GM21360 (cell line): ENCODE measurements around the gene BRAP.
A peak's percentile ranks its signal among the peaks of the same experiment; 100 is the strongest.
"Not testable (repeated sequence)": the region's sequence is repeated elsewhere in the genome, so short reads cannot be mapped to it uniquely, and the experiment has no call there.

ENCODE experiments used
- ATAC-seq: cut with Tn5 transposase; IDR thresholded peaks from one replicate; pipeline ENCODE4 v1.9.1; 2021; ENCODE audit warnings: mild to moderate bottlenecking, moderate library complexity; ENCODE audit not compliant: unreplicated experiment

The BRAP gene, protein sequence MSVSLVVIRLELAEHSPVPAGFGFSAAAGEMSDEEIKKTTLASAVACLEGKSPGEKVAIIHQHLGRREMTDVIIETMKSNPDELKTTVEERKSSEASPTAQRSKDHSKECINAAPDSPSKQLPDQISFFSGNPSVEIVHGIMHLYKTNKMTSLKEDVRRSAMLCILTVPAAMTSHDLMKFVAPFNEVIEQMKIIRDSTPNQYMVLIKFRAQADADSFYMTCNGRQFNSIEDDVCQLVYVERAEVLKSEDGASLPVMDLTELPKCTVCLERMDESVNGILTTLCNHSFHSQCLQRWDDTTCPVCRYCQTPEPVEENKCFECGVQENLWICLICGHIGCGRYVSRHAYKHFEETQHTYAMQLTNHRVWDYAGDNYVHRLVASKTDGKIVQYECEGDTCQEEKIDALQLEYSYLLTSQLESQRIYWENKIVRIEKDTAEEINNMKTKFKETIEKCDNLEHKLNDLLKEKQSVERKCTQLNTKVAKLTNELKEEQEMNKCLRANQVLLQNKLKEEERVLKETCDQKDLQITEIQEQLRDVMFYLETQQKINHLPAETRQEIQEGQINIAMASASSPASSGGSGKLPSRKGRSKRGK

DNA sequence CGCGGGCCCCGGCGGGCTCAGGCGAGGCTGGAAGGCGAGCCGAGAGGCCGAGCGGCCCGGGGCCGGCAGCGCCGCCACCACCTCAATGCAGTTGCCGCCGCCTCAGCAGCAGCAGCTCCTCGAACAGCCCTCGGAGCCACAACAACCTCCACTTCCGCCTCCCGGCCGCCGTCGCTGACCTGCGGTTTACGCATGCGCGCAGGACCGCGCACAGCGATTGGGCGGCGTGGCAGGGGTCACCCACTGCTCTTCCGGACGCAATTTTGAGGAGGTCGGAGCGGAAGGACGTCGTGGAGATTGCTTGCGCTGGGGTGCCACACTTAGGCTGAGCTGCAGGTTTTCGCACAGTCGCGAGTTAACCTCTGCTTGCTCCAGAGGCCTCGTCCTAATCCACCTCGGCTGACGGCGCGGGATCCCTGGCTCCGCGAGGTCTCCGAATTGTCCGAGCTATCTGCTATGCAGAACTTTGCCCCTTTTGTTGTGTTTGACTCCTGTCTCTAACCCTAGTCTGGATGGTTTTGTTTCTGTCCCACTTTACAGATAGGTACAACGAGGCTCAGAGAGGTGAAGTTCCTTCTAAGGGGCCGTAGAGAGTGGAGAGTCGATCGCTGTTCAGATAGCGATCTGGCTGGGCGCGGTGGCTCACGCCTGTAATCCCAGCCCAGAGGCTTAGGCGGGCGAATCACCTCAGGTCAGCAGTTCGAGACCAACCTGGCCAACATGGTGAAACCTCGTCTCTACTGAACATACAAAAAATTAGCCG, at the start of gene BRAP, which contains the start of gene ACAD10:
TSS of gene BRAP (minus strand) at position 146 of the 763 bp plus-strand sequence. CDS start 164 bp downstream, outside the sequence.
TSS of gene ACAD10 (plus strand) at position 243 of the 763 bp plus-strand sequence. CDS start 6,657 bp downstream, outside the sequence.
- peak; percentile 86 for ATAC-seq

DNA sequence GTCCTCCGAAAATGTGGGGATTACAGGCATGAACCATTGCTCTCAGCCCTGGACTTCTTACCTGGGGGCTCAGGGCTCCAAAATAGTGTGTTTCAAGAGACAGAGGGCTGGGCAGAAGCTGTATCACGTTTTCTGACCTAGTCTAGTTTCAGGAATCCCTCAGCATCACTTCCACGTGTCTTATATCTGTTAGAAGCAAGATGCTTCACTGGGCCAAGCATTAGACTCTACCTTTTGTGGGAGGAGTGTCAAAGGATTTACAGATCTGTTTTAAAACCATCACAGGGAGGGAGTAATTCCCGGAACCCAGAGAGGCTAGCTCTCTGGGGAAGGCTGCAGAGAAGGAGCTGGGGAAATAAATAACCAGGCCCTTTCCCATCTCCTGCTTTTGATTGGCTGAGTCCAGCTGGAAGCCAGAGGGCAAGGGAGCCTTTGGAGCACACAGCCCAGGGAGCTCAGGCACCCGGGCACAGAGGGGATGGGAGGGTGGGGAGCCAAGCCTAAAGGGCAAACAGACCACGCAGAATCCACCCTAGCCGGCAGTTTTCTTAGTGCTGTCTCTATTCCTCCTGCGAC, 47.7 kb upstream of the BRAP start:
- no peak for ATAC-seq

DNA sequence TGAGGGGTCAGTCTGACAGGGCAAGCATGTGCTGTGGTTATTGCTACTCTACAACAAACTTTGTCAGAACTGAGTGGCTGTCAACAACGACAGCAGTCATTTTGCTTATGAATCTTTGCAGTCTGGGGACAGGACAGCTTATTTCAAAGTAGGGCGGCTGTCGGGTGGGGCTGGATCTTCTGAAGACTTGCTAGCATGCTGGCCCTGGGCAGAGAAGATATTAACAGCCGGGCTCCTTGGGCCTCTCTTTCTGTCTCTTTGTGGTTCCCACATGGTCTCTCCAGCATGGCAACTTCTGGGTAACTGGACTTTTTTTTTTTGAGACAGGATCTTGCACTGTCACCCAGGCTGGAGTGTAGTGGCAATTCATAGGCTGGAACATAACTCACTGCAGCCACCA, 47.0 kb upstream of the BRAP start:
- no peak for ATAC-seq

DNA sequence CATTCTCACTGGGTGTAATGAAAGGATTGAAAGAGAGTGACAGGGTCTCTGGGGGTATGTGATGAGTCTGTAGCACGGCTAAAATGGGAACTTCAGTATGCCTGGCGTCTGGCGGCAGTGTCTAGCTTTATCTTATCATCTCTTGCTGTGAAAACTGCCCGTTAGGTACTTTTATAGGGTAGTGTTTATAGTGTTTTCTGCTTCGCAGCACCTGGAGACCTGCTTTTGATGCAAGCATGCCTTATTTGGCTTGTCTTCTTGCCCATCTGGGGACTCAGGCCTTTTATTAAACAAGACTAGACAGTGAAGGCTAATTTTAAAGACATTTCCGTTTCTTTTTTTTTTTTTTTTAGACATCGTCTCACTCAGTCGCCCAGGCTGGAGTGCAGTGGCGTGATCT, 44.7 kb upstream of the BRAP start:
- ATAC-seq, result no peak

DNA sequence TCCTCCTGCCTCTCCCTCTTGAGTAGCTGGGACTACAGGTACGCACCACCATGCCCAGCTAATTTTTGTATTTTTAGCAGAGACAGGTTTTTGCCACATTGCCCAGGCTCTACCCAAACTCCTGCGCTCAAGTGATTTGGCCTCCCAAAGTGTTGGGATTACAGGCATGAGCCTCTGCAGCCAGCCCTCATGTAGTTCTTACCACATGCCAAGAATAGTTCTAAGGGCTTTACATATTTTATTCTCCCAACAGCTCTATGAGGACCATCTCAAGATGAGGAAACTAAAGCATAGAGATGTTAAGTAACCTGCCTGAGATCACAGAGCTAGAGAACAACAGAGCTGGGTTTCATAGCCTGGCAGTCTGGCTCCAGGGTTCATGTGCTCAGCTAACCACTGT, 43.0 kb upstream of the BRAP start:
- ATAC-seq, result no peak

DNA sequence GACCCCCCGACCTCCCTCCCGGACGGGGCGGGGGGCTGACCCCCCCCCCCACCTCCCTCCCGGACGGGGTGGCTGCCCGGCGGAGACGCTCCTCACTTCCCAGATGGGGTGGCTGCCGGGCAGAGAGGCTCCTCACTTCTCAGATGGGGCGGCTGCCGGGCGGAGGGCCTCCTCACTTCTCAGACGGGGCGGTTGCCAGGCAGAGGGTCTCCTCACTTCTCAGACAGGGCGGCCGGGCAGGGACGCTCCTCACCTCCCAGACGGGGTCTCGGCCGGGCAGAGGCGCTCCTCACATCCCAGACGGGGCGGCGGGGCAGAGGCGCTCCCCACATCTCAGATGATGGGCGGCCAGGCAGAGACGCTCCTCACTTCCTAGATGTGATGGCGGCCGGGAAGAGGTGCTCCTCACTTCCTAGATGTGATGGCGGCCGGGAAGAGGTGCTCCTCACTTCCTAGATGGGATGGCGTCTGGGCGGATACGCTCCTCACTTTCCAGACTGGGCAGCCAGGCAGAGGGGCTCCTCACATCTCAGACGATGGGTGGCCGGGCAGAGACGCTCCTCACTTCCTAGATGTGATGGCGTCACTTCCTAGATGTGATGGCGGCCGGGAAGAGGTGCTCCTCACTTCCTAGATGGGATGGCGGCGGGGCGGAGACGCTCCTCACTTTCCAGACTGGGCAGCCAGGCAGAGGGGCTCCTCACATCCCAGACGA, 38.0 kb upstream of the BRAP start:
- ATAC-seq, result not testable (repeated sequence)

DNA sequence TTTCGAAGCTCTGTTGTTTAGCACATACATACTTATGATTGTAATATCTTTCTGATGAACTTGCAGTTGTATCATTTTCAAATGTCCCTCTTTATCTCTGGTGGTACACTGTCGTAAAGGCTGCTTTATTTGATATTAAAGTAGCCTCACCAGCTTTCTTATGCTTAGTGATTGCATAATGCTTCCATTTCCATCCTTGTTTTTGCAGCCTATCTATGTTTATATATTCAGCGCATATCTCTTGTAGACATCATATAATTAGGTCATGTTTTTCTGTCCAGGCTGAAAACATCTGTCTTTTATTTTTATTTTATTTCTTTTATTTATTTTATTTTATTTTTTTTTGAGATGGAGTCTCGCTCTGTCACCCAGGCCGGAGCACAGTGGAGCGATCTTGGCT, 34.7 kb upstream of the BRAP start:
- ATAC-seq, result no peak

DNA sequence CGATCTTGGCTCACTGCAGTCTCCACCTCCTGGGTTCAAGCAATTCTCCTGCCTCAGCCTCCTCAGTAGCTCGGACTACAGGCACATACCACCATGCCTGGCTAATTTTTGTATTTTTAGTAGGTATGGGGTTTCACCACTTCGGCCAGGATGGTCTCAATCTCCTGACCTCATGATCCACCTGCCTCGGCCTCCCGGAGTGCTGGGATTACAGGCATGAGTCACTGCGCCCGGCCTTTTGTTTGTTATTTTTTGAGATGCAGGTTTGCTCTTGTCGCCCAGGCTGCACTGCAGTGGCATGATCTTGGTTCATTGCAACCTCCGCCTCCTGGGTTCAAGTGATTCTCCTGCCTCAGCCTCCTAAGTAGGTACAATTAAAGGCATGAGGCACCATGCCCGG, 33.6 kb upstream of the BRAP start:
- ATAC-seq, result not testable (repeated sequence)

DNA sequence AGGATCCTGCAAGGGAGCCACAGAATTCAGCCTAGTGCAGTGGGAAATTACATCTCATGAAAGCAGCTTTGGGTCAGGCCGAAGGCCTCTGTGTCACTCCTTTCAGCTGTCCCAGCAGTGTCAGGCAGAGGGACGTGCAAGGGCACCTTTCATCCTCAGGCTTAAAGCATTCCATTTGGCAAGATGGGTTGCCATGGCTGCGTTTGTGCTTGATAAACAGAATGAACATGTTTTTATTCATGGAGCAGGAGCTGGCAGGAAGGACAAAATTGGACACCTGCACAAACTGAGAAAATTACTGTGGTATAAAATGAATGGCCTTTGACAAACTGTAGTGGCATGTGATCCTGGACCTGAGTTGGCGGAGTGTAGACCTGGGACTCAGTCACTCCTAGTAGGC, 29.5 kb upstream of the BRAP start:
- ATAC-seq, result no peak

DNA sequence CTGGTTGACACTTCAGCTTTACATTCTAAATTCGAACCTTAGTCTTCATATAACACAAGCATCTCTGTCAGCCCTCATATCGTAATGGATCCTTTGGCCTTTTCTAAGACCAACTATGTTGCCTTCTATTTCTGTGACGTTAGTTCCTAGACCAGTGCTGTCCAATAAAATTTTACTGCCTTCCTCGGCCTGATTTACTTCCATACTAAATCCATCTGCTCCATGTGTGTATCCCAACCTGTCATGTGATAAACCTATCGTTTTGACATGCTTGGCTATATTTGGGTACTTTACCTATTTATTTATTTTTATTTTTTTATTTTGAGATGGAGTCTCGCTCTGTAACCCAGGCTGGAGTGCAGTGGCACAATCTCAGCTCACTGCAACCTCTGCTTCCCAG, 20.4 kb upstream of the BRAP start:
- no peak for ATAC-seq

DNA sequence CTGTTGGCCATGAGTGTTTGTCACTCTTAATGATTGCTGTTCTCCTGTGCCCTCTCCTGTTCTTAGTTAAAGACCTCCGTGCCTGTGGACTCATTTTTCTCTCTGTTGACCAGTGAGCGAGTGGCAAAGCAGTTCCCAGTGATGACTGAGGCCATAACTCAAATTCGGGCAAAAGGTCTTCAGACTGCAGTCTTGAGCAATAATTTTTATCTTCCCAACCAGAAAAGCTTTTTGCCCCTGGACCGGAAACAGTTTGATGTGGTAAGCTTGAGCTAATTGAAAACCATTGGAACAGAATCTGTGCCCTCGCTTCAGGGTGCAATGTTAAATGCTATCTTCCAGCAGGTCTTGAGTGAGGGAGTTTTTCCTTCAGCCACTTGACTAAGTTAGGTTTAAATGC, 19.9 kb upstream of the BRAP start:
- no peak for ATAC-seq

DNA sequence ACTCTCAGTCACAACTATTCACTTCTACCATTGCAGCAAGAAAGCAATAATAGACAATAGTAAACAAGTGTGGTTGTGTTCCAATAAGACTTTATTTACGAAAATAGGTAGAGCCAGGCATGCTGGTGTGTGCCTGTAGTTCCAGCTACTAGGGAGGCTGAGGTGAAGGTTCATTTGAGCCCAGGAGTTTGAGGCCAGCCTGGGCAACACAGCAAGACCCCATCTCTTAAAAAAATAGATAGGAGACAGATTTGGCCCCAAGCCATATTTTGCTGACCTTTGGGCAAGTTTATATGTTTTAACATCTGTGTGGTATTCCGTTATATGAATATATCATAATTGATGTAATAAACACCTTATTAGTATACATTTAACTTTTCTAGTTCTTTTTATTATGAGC, 14.2 kb upstream of the BRAP start:
- ATAC-seq, result no peak

DNA sequence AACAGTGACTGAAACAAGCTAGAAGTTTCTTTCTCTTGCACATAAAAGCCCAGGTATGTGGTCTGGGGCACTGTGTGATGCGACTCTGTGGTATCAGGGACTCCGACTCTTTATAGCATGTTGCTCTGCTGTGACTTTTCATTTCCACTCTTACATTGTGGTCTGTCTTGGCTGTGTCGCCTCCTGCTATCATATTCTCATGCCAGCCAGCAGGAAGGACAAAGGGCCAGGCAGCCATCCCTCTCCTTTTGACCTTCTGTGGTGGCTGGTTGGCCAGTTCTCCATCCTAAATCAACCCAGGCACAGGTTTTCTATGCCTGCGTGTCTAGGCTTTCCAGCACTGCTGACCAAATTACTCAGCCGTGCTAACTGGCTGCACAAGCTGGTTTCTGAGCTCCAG, 8.1 kb upstream of the BRAP start:
- no peak for ATAC-seq

DNA sequence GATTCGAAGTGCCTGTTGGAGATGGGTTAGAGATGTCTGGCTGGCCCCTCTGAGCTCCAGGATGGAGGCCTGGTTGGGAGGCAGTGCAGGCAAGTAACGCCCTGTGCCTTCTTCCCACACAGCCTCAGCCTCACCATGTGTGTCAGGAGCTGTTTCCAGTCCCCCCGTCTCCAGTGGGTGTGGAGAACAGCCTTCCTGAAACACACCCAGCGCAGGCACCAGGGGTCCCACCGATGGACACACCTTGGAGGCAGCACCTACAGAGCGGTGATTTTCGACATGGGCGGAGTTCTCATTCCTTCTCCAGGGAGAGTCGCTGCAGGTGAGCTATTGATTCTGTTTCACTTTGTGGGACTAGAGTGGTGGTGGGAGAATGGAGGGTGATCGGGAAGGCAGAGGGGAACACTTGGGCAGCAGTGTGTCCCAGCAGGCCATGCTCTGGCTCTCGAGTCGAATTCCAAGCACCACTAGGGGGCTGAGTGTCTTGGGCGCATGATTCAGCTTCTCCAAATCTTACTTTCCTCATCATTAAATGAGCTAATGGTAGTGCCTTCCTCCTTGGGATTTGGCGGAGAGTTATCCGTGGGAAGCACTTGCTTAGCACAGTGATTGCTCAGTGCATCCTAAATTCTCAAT, 6.9 kb upstream of the BRAP start:
- ATAC-seq, result no peak

DNA sequence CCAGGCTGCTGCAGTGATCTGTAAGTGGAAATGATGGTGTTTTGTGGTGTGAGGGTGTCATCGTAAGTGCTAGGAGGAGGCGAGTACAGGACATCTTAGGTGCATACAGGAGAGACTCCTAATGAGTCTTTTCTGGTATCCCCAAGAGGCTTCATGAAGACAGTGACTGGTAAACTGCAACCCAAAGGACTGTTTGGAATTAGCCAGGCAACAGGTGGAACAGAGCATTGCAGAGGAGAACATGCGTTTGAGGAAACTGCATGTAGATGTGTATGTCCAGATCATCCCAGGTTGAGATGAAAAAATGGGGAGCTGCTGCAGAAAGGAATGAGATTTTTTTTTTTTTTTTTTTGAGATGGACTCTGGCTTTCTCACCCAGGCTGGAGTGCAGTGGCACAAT, 5.5 kb upstream of the BRAP start:
- no peak for ATAC-seq

DNA sequence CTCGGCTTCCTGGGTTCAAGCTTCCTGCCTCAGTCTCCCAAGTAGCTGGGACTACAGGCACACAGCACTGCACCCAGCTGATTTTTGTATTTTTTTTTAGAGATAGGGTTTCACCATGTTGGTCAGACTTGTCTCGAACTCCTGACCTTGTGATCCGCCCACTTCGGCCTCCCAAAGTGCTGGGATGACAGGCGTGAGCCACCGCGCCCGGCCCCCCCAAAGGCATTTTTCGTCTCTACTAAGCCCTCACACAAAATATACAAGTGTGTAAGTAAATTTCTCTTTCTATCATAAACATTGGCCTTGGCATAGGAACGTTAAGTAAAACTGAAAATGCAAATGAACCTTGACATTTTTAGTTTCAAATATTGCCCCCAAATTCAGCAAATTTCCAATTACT, 2.2 kb upstream of the BRAP start:
- no peak for ATAC-seq

DNA sequence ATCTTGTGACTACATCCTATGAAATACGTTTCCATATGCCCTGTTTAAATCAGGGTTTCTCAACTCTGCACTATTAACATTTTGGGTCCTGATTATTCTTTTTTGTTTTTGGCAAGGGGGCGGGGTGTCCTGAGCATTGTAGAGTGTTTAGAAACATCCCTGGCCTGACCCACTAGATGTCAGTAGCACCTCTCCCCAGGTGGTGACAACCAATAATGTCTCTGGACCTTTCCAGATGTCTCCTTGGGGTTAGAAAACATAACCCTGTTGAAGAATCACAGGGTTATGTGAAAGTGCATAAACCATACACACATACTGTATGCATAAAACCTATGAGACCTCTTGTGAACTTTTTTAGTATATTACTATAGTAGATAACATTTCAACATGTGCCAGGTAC, 1.5 kb upstream of the BRAP start:
- no peak for ATAC-seq

DNA sequence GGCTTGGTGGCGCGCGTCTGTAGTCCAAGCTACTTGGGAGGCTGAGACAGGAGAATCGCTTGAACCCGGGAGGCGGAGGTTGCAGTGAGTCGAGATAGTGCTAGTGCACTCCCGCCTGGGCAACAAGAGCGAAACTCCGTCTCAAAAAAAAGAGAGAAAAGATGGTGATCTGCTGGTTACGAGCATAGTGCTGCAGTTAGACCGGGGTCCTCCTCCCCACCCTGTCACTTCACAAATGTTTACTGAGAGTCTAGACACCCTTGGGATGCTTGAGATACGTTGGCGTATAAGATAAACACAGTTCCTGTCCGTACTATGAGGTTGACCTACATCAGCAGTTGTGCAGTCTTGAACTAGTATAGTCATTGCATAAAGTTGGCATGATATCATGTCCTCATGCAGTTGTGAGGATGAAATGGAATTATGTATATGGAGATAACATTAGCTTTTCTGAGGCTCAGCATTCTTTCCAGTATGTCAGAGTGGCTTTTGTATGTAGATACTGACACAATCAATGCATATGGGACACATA, 884 bp upstream of the BRAP start:
- no peak for ATAC-seq

DNA sequence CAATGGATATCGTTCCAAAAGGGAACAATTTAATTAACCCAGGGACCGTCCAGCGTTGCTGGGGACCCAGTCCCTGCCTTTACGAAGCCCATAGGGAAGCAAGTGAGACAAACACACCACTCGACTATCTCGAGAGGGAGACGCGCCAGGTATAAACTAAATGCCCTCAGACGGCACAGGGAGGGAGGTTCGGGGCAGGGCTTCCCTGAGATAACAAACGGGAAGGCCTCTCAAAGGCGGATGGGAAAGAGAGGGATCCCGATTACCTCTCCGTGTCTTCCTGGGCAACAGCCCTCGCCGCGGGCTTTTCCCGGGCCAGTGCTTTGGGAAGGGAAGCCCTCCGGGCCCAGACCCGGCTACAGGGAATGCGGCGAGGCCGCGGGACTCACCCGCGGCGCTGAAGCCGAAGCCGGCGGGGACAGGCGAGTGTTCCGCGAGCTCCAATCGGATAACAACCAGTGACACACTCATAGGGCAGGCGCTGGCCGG, 390 bp downstream of the BRAP start:
- peak; percentile 11 for ATAC-seq
